HG03457 (cell line): ENCODE measurements around the gene USP6NL.
A peak's percentile ranks its signal among the peaks of the same experiment; 100 is the strongest.

Experiments used
- ATAC-seq: cut with Tn5 transposase; IDR thresholded peaks from one replicate; pipeline ENCODE4 v1.9.1; 2021; ENCODE audit warnings: moderate number of reproducible peaks; ENCODE audit not compliant: unreplicated experiment

Gene USP6NL

DNA sequence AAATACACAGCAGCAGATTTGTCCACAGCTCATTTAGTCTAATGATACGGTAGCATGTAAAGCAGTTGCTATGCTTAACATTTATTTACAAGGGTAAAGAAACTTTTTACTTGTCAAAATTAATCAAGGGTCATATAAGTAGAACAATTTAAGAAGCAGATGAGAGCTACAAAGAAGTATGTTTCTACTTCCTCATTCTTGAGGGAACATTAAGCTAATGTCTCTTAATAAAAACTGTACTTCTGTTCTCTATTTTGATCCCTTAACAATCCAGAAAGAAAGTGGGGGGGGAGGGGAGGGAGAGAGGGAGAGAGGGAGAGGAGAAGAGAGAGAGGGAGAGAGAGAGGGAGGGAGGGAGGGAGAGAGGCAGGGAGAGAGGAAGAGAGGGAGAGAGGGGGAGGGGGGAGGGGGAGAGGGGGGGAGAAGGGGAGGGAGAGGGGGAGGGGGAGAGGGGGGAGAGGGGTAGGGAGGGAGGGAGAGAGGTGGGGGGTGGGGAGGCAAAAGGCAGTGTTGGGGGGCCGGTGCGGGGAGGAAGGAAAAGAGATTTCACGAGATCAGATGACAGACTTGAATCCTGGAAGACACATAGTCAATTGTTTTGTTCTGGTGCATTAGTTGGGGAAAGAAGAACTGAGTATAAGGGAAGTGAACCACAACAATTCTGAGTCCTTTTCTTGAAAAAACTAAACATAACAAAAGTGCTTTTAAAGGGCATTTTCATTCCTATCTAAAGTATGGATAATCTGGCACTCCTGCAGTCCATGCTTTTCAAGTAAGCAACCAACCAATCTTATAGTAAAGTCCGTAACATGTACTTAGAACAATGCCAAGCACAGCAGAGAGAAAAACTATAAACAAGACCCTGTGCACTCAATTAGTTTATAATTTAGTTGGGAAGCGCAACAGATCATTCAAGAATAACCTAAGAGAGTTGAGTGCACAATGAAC, 128.0 kb downstream of the USP6NL start:
- no peak for ATAC-seq

- ATAC-seq, result no peak
Observed at GRCh38 chr10:11482306-11482705, 129.1 kb downstream of the USP6NL start.

DNA sequence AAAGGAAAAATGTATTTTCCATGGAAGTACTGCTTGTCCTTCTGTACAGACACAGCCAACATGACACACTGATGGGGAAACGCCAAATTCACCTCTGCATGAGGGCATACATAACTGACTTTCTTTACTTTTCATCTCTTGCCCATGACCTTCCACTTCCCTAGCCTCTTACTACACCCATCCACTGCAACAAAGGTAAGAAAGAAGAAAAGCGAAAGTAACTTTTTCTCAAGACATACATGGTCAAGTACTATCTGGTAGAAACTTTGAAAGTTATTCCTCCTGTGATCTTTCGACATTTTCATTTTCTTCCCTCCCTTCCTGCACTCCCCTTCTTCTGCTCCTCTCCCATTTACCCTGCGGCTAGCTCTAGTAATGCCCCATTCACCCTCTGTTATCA, 130.8 kb downstream of the USP6NL start:
- ATAC-seq, result no peak

DNA sequence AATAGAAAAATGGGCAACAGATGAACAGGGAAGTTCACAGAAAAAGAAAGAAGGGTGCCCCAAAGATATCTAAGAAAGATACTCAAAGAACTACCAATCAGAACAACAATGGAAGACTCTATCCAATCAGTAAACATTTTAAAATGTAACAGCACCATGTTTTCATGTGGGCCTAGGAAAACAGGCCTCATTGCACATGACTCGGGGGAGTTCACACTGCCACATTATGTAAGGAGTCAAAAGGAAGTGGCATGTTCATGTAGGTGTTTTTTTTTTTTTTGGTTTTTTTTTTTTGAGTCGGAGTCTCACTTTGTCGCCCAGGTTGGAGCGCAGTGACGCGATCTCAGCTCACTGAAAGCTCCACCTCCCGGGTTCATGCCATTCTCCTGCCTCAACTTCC, 132.2 kb downstream of the USP6NL start:
- no peak for ATAC-seq

GRCh38 chr10:11478807-11479206, 132.6 kb downstream of the USP6NL start:
- ATAC-seq, result no peak

- ATAC-seq, result no peak
Observed at GRCh38 chr10:11475831-11476434, 135.5 kb downstream of the USP6NL start.

DNA sequence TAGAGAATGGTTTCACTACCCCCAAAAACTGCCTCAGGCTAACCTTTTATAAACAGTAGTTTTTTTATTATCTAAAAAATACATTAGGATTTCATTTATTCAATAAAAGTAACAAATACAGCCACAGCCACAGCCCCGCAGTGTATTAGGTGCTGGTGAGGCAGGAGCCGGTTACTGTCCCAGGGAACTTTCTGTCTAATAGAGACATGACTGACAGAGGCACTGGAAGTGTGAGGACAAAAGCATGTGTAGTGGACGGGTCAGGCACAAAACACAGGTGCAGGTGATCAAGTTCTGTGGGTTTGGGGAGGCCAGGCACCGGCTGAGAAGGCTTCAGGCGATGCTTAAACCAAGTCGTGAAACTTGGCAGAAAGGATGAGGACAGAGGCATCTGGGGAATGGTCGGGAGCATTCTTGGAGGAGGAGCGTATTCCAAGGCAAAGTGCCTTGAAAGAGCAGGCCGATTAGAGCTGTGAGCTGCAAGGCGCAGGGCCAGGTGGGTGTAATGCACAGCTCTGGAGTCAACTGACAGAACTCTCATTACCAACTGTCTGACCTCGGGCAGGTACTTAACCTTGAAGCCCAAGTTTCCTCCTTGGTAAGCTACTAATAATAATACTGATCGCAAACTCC, 138.2 kb downstream of the USP6NL start:
- ATAC-seq, result no peak

- ATAC-seq, result peak; percentile 69
Observed at GRCh38 chr10:11472158-11472753, 139.2 kb downstream of the USP6NL start.

GRCh38 chr10:11469575-11470391, 141.7 kb downstream of the USP6NL start:
- no peak for ATAC-seq

DNA sequence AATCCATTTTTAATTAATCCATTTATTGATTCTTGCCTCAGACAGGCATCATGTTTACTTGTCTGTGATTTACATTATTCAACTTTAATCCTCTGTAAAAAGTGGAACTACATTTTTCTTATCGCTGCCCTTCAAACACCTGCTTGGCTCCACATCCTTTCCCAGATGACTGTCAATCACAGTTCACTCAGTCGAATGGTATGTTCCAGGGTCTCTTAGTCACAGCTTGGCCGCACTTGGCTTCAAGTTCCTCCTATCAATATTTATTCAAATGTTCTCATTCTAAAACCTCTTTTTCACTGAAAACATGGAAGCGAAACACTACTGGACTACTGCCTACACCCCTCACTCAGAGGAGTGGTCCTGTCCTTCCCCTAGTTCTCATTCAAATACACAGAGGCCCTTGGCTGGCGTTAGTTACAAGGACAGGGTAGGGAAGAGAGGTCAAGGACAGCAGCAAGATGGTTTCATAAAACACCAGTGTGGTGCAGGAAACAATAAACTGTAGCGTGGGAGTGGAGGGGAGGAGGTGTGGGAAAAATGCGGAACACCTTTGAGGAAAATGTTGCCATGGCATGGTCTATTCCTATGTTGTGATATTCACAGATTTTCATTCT, 143.2 kb downstream of the USP6NL start:
- no peak for ATAC-seq

GRCh38 chr10:11465406-11465805, 146.0 kb downstream of the USP6NL start:
- ATAC-seq, result no peak

DNA sequence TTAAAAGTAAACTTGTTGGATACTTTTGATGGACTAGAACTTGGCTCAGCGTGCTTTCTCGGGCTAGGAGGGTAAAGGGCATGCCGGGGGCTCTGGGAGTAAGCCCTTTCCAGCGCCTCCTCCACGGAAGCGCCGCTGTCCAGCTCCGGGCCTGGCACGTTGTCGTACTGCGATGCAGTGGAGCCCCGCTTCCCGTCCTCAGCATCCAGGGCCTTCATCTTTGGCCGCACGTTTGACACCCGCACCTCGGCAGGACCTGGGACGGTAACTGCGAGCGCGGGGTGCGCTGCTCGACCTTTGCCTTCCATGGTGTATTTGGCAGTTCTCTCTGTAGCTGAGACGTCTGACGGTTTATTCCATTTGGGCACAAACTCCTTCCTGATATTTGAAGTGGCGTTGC, 148.3 kb downstream of the USP6NL start:
- no peak for ATAC-seq

DNA sequence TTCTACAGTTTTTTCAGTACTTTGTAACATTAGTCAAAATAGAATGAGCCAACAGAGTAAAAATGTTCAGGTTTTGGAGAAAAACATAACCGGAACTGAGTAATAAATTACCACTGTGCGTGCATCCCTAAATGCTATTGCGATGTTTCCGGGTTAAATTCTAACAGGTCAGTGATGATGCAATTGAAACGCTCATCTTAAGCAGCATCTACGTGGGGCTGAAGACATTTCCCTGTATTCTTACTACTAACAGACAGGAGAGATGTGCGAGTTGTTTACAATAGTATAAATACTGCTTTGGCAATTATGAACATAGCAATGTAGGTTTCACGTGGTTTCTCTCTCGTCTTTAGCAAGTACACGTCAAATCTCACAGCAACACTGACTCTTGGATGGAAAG, 149.4 kb downstream of the USP6NL start:
- ATAC-seq, result no peak

DNA sequence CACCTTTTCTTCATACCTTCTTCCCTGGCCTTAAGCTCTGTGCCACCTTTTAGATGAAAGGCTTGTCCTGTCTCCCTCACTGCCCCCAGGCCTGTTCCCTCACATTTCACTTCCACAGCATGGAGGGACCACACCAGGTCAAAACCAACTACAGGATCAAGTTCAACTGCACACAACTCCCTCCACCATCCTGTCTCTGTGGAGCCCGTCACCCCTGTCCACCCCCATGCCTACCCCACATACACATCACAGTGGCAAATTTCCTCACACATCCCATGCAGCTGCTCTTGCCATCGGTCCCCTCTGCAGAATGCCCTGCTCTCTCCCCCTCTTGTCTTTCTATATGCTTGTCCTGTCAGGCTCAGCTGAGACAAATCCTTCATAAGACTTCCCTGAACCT, 154.1 kb downstream of the USP6NL start:
- no peak for ATAC-seq

DNA sequence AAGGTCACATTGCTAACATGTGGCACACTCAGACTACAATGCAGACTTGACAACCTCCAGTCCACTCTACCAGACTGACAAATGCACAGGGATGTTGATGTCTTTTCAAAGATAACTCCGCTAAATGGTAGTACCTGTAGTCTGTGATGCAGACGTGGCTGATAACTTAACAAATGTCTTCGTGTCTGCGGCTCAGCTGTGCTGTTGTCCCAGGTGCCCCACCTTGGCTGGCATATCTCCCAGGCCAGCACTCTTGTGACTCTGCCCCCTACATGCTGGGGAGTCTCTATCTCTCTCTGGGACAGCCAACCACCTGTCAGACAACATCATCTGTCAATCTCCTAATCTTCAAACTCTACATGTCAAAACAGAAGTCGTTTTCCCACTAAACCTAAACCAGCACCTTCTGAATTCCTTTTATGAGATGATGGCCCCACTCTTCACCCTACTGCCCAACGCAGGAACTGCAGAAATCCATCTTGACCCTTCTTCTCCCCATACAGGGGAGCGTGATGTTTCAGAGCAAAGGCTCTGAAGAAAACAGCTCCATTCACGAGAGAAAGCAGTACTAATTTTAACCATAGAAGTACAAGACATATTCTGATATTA, 156.4 kb downstream of the USP6NL start:
- no peak for ATAC-seq

DNA sequence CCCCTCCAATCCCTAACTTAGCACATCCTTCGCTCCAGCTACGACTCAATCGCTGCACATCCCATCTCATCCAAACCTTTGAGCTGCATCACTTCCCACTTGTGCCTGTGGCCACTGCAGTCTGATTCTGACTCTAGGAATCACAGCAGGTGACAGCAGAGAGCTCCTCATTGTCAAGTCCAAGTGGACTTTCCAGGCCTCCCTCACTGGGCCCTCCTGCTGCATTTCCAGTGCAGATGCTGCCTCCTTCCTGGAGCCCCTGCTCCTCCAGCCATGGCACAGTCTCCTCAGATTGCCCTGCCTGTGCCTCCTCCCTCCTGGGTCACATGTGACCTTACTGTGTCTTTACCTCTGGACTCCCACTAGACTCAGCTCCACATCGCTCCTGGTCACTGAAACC, 157.3 kb downstream of the USP6NL start:
- no peak for ATAC-seq

DNA sequence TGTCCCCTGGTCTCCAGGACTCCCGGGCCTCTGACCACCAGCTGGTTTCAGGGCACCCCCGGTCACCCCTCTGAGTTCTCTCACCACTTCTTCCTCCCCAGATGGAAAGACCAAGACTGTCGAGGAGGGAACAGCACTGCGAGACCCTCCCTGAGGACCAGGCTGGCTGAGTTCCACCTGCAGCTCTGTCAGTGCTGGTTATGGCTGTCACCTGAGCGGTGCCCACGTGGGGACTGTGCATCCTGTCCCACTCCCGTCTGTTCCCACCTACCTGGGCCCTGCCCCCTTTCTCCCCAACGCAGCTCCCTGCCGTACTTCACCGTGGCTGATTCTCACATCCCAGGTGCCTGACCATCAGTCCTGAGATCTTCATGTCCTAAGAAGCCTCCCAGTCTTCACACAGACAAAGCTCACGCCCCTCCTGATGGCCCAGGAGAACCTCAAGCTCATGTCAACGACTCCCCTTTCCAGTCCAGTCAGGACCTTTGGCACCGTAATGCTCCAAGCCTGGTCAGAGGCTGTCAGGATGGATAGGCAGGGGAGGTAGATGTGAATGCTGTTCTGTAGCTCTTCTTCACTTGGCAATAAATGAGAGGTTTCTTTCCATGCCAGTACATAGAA, 159.7 kb downstream of the USP6NL start:
- ATAC-seq, result no peak

DNA sequence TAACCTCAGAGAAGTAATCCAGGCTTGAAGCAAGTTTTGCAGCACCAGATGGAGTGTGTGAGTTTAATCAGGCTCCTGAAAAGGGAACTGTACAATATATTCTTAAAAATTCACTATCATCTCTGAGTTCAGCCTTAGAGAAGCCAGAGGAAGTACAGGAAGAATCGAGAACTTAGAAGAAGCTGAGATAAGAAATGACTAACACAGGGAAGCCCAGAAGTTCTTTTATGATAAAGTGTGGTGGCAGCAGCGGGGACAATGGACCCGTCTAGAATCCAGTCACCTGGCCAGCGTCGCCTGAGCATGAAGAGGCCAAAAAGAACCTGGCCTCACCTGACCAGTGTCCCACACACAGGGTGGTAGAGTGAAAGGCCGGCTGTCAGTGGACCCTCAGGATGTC, 161.0 kb downstream of the USP6NL start:
- no peak for ATAC-seq

DNA sequence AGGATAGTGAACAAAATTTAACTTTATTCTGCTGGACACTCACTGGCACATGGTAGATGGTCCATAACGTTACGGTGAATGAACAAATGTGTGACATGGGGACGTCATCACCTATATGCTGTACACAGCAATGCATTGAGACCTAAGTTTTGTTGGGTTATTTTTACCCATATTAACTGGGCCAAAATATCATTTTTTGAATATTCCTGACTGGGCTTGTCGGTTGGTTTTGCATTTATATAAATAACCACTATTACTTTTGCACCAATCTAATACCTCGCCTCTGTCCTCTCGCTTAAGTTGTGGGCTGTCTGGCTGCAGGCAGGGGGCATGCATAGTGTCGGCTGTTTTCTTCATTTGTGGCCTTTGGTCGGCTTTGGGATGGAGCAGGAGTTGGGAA, 161.7 kb downstream of the USP6NL start:
- no peak for ATAC-seq
